Mucosa of descending colon (tissue), 3 donors: ENCODE data around the gene BIRC6. TPM values are rescaled to one million over a fixed set of nuclear protein-coding genes. Genes with fewer than 3 reads are reported as not detected.

Experiments
- ATAC-seq: fragments of 200-7000 bp; cut with Tn5 transposase; one replicate; pipeline ENCODE4 v1.9.1; 2020; ENCODE audit warnings: mild to moderate bottlenecking, moderate library complexity
- DNase-seq, 3 donors: peaks; one replicate each; pipeline ENCODE4 v3.0.0-alpha.2; 2020
- H3K36me3 ChIP-seq: fragments of 200-600 bp; one replicate; pipeline ENCODE4 v1.8.0; 2021; ENCODE audit warnings: low read depth, mild to moderate bottlenecking
- H3K4me1 ChIP-seq: fragments of 200-600 bp; one replicate; pipeline ENCODE4 v1.8.0; 2021; ENCODE audit warnings: low read depth, mild to moderate bottlenecking
- H3K4me3 ChIP-seq: fragments of 200-600 bp; one replicate; pipeline ENCODE4 v1.8.0; 2021; ENCODE audit warnings: mild to moderate bottlenecking
- H3K9me3 ChIP-seq: fragments of 200-600 bp; one replicate; pipeline ENCODE4 v1.8.0; 2021; ENCODE audit warnings: mild to moderate bottlenecking
- CTCF ChIP-seq: fragments of 200-600 bp; IDR thresholded peaks from one replicate; pipeline ENCODE4 v1.8.0; 2022; ENCODE audit warnings: antibody characterized with exemption, mild to moderate bottlenecking
- intact Hi-C, 2 donors: fragments of 100-400 bp; cut with DNase I in 1 of 2; cut with micrococcal nuclease in 1 of 2; formaldehyde crosslinking; loops; one replicate each; pipeline versions ENCODE4 v1.11.0 to v1.11.1; 2022; cut with DNase I, micrococcal nuclease
- total RNA-seq, 3 donors: library from RNA; stranded (reverse); fragmentation: NEBNext Ultra II Directional in 2 of 3; extraction: Animal tissue kit (Norgen Biotek cat#: 25700) in 2 of 3; gene quantifications; one replicate each; pipeline versions ENCODE4 v1.2.1 to v1.2.4, GENCODE V29; 2021 to 2023
- donor health status: DM: no; HTN: no; CAD: no; lungs with moderate emphysema.
- donor health status: DM: no; HTN: no; CAD: no.
- donor health status: DM: no; HTN: yes; CAD: no.

Gene BIRC6
- total RNA-seq, 3 donors from 2014 or later = 102 to 136 (median 112) TPM

GRCh38 chr2:32417659-32418058 is 60.8 kb downstream of the BIRC6 start:
- DNase-seq (no peak), ATAC-seq (no peak)
- Histone ChIP-seq H3K36me3 (peaks cover 5% of the 10 kb centered on the region), H3K9me3 (no peaks in the 10 kb centered on the region), H3K4me1 (no peaks in the 10 kb centered on the region), H3K4me3 (no peak overlapping the region)
- intact Hi-C loops = no loop called here
- no peak for TF ChIP-seq CTCF

GRCh38 chr2:32418778-32419177 is 62.0 kb downstream of the BIRC6 start:
- no peak for TF ChIP-seq CTCF
- no peak for ATAC-seq
- intact Hi-C loops = no loop called here

GRCh38 chr2:32422133-32422532 is 65.3 kb downstream of the BIRC6 start:
- H3K4me3 ChIP-seq = no peak overlapping the region
- no peaks in the 10 kb centered on the region for H3K9me3 ChIP-seq
- H3K36me3 ChIP-seq = no peaks in the 10 kb centered on the region
- intact Hi-C loops = no loop called here
- ATAC-seq (no peak), DNase-seq (no peak)
- no peaks in the 10 kb centered on the region for H3K4me1 ChIP-seq
- TF ChIP-seq CTCF = no peak

More at GRCh38 chr2:32418778-32419177, 62.0 kb downstream of the BIRC6 start:
- Histone ChIP-seq H3K9me3 (no peaks in the 10 kb centered on the region), H3K36me3 (peaks cover 5% of the 10 kb centered on the region), H3K4me3 (no peak overlapping the region), H3K4me1 (no peaks in the 10 kb centered on the region)
- no peak for DNase-seq

- no peak for TF ChIP-seq CTCF
- DNase-seq (no peak), ATAC-seq (no peak)
- Histone ChIP-seq H3K4me1 (no peaks in the 10 kb centered on the region), H3K4me3 (no peak overlapping the region), H3K9me3 (no peaks in the 10 kb centered on the region), H3K36me3 (no peaks in the 10 kb centered on the region)
- intact Hi-C loops = no loop called here
Measured at GRCh38 chr2:32423536-32423935, 66.7 kb downstream of the BIRC6 start.

- TF ChIP-seq CTCF = no peak
- Histone ChIP-seq H3K4me1 (no peaks in the 10 kb centered on the region), H3K36me3 (no peaks in the 10 kb centered on the region), H3K9me3 (no peaks in the 10 kb centered on the region), H3K4me3 (no peak overlapping the region)
- no peak for ATAC-seq
- no peak for DNase-seq
- intact Hi-C loops = no loop called here
Measured at GRCh38 chr2:32424739-32425138, 67.9 kb downstream of the BIRC6 start.

- Histone ChIP-seq H3K4me1 (no peaks in the 10 kb centered on the region), H3K4me3 (no peak overlapping the region), H3K9me3 (no peaks in the 10 kb centered on the region), H3K36me3 (no peaks in the 10 kb centered on the region)
- ATAC-seq (no peak), DNase-seq (no peak)
- intact Hi-C loops = no loop called here
- TF ChIP-seq CTCF = no peak
Measured at GRCh38 chr2:32425719-32426141, 68.9 kb downstream of the BIRC6 start.
